Muscle of arm (tissue), 14 donors: ENCODE measurements around the gene ZFP42. TPM values are rescaled to one million over a fixed set of nuclear protein-coding genes. Genes with fewer than 3 reads are reported as not detected.
A peak's percentile ranks its signal among the peaks of the same experiment; 100 is the strongest.
"Not testable (repeated sequence)": the region's sequence is repeated elsewhere in the genome, so short reads cannot be mapped to it uniquely, and the experiment has no call there.

Experiments
- DNase-seq: peaks from one replicate; pipeline ENCODE4 v3.0.0-alpha.2; 2013
- long read RNA-seq, 11 donors: transcript quantifications; one replicate each; lab custom pipeline, GENCODE V29; 2026
- polyA plus RNA-seq, 12 donors: library from polyadenylated mRNA; unstranded; fragments of 120-200 nt; gene quantifications; one replicate each; pipeline ENCODE4 v1.2.1, GENCODE V29; 2013; ENCODE audit not compliant: insufficient read length in 12 of 12

Gene ZFP42
- 1 to 10 TPM in 1 of 12 donors, under 1 TPM in 5, not detected in 6; 0.11 to 1.0 (median 0.16) TPM for polyA plus RNA-seq
- long read RNA-seq, donor 1: 0 reads
- long read RNA-seq, donor 2: 0 reads
- long read RNA-seq, donor 3: 0 reads
- long read RNA-seq, donor 4: 0 reads
- long read RNA-seq, donor 5, partial matches to known transcripts: 0 of 1 reads
- long read RNA-seq, donor 5, other reads (novel, unspliced or antisense): 0 of 1 reads
- long read RNA-seq, donor 6: 0 reads
- long read RNA-seq, donor 7: 0 reads
- long read RNA-seq, donor 8: 0 reads
- long read RNA-seq, donor 9: 0 reads
- long read RNA-seq, donor 10: 0 reads
- long read RNA-seq, donor 11: 0 reads

GRCh38 chr4:187995322-187996207 lies at the start of gene ZFP42:
Gene ZFP42 (plus strand): TSS chr4:187995771. CDS start chr4:188002808, 7,037 bp downstream.
- DNase-seq: no peak

- DNase-seq: no peak
These were observed 34.4 kb upstream of the ZFP42 start for GRCh38 chr4:187961171-187961570.

- no peak for DNase-seq
These were observed 33.6 kb upstream of the ZFP42 start for GRCh38 chr4:187961961-187962360.

- DNase-seq: peak; percentile 48
These were observed 32.6 kb upstream of the ZFP42 start for GRCh38 chr4:187962926-187963325.

GRCh38 chr4:187965726-187966125 lies 29.8 kb upstream of the ZFP42 start:
- no peak for DNase-seq

GRCh38 chr4:187972135-187972534 lies 23.4 kb upstream of the ZFP42 start:
- DNase-seq: no peak

GRCh38 chr4:187983746-187984145 lies 11.8 kb upstream of the ZFP42 start:
- DNase-seq: no peak

GRCh38 chr4:187992971-187993370 lies 2.6 kb upstream of the ZFP42 start:
- DNase-seq: no peak

GRCh38 chr4:187993827-187994226 lies 1.7 kb upstream of the ZFP42 start:
- no peak for DNase-seq

GRCh38 chr4:187996502-187997177 lies 1.1 kb downstream of the ZFP42 start:
- DNase-seq: no peak

- DNase-seq: not testable (repeated sequence)
These were observed 2.4 kb downstream of the ZFP42 start for GRCh38 chr4:187997991-187998390.

- DNase-seq: no peak
These were observed 3.9 kb downstream of the ZFP42 start for GRCh38 chr4:187999406-187999932.

GRCh38 chr4:188002323-188002722 lies 6.8 kb downstream of the ZFP42 start:
- no peak for DNase-seq

GRCh38 chr4:188002751-188003150 lies 7.2 kb downstream of the ZFP42 start:
- no peak for DNase-seq

- DNase-seq: no peak
These were observed 10.0 kb downstream of the ZFP42 start for GRCh38 chr4:188005561-188005960.

- no peak for DNase-seq
These were observed 10.8 kb downstream of the ZFP42 start for GRCh38 chr4:188006285-188006848.

GRCh38 chr4:188008377-188008776 lies 12.8 kb downstream of the ZFP42 start:
- no peak for DNase-seq

- no peak for DNase-seq
These were observed 16.9 kb downstream of the ZFP42 start for GRCh38 chr4:188012426-188012945.

GRCh38 chr4:188015025-188015940 lies 19.7 kb downstream of the ZFP42 start:
- DNase-seq: no peak

GRCh38 chr4:188016754-188017153 lies 21.2 kb downstream of the ZFP42 start:
- no peak for DNase-seq
